ENCODE data around the gene RERE. TPM values are rescaled to one million over a fixed set of nuclear protein-coding genes. Genes with fewer than 3 reads are reported as not detected.
"Not testable (repeated sequence)": the region's sequence is repeated elsewhere in the genome, so short reads cannot be mapped to it uniquely, and the experiment has no call there.

The RERE gene
- total and polyA plus RNA-seq, 12 donors = 46.5 to 163 (median 139) TPM

DNA sequence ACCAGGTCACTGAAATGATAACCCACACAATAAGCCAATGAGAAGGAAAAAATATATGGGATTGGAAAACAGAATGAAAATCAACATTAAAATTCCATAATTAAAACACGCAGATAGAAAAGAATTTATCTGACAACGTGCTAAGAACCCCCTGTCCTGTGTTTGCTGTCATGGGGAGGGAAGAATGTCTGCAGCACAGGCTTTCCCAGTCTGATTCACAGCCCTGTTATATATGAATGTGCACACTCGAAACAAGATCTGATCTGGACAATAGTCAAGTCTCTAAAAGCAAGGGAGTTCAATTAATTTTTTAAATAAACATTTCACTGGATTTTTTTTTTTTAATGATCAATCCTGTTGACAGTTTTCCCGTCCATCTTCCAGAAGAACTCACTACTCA, 220.0 kb downstream of the RERE start:
- H3K4me3 ChIP-seq = no peak overlapping the region
- intact Hi-C loops (cut with DNase I) = loop anchor here in 2 of 10 donors (5.0 kb wide), 1 partner anchor 35 kb away; no protein-coding TSS in a partner anchor
- H3K36me3 ChIP-seq = no peaks in the 10 kb centered on the region
- peak overlapping the region in 7 of 10 donors; percentile 7 to 81 (median 61) for H3K27ac ChIP-seq
- H3K9me3 ChIP-seq = no peaks in the 10 kb centered on the region
- WGBS, 2 donors = 44 to 48% methylated on average over 4 of the region's 4 CpGs
- TF ChIP-seq, protein P1, sequence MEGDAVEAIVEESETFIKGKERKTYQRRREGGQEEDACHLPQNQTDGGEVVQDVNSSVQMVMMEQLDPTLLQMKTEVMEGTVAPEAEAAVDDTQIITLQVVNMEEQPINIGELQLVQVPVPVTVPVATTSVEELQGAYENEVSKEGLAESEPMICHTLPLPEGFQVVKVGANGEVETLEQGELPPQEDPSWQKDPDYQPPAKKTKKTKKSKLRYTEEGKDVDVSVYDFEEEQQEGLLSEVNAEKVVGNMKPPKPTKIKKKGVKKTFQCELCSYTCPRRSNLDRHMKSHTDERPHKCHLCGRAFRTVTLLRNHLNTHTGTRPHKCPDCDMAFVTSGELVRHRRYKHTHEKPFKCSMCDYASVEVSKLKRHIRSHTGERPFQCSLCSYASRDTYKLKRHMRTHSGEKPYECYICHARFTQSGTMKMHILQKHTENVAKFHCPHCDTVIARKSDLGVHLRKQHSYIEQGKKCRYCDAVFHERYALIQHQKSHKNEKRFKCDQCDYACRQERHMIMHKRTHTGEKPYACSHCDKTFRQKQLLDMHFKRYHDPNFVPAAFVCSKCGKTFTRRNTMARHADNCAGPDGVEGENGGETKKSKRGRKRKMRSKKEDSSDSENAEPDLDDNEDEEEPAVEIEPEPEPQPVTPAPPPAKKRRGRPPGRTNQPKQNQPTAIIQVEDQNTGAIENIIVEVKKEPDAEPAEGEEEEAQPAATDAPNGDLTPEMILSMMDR (IDR thresholded peaks at IDR 0.05) = no peak
- ATAC-seq (no peak), DNase-seq (no peak)
- peaks cover 3 to 56% (median 44%) of the 10 kb centered on the region in 9 donors for H3K4me1 ChIP-seq
- H3K27me3 ChIP-seq = no peaks in the 10 kb centered on the region

DNA sequence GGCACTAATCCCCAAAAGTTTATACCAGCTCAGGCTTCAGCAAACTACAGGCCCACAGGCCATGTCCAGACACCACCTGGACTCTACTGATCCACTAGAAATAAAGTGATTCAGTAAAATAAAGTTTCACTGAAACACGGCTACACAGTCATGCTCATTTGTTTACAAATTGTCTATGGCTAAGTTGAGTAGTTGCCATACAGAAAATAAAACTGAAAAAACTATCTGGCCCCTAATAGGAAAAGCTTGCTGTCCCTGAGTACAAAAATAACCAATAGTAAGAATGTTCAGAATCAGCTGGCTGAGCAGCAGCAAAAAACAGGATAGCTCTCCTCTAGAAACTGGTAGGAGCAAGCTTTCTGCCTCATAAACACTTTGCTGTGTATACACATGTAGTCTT, 221.5 kb downstream of the RERE start:
- no peaks in the 10 kb centered on the region for H3K36me3 ChIP-seq
- H3K27me3 ChIP-seq = no peaks in the 10 kb centered on the region
- no peak for ATAC-seq
- intact Hi-C loops (cut with DNase I) = loop anchor here in 2 of 10 donors (5.0 kb wide), 1 partner anchor 34 kb away; no protein-coding TSS in a partner anchor
- TF ChIP-seq, protein P1 (IDR thresholded peaks at IDR 0.05) = no peak
- no peak overlapping the region for H3K4me3 ChIP-seq
- H3K4me1 ChIP-seq = peaks cover 8 to 63% (median 49%) of the 10 kb centered on the region in 9 donors
- peak overlapping the region in 4 of 10 donors; percentile 6 to 27 (median 10) for H3K27ac ChIP-seq
- no peaks in the 10 kb centered on the region for H3K9me3 ChIP-seq
- no peak for DNase-seq
- 40 to 44% methylated on average over 1 of the region's 1 CpG for WGBS, 2 donors

DNA sequence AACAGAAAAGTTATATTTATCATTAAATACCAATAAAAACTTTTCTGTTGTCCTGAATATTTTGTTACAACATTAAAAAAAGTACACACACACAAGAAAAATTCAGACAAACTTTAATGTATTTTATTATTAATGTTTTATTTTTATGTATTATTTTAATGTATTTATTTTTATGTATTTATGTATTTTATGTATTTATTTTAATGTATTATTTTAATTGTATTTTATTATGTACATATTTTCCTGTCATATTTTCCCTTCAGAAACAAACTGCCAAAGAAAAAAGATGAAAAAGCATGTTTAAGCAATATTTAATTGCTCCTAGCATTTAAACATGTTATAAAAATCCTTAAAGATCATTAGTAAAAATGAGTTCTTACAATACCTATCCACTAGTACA, 222.1 kb downstream of the RERE start:
- TF ChIP-seq, protein P1 (IDR thresholded peaks at IDR 0.05) = no peak
- intact Hi-C loops (cut with DNase I) = loop anchor here in 2 of 10 donors (5.0 kb wide), 1 partner anchor 33 kb away; no protein-coding TSS in a partner anchor

DNA sequence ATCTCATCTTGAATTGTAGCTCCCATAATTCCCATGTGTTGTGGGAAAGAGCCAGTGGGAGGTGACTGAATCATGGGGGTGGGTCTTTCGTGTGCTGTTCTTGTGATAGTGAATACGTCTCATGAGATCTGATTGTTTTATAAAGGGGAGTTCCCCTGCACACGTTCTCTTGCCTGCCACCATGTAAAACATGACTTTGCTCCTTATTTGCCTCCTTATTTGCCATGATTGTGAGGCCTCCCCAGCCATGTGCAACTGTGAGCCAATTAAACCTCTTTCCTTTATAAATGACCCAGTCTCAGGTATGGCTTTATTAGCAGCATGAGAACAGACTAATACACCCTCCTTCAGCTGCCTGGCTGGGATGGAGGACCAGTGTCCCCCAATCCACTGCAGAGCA, 224.1 kb downstream of the RERE start:
- intact Hi-C loops (cut with DNase I); H3K27me3 ChIP-seq; ATAC-seq; H3K27ac ChIP-seq; H3K36me3 ChIP-seq; H3K9me3 ChIP-seq; DNase-seq; H3K4me3 ChIP-seq: not testable (repeated sequence)
- H3K4me1 ChIP-seq = peaks cover 5 to 48% (median 35%) of the 10 kb centered on the region in 9 donors
- whole genome bisulfite sequencing, 2 donors = 92 to 94% methylated on average over 3 of the region's 3 CpGs

More for the DNA sequence above, 222.1 kb downstream of the RERE start:
- H3K4me1 ChIP-seq = peaks cover 8 to 65% (median 53%) of the 10 kb centered on the region in 9 donors
- H3K36me3 ChIP-seq = no peaks in the 10 kb centered on the region
- DNase-seq (no peak), ATAC-seq (no peak)
- no peaks in the 10 kb centered on the region for H3K9me3 ChIP-seq
- no peaks in the 10 kb centered on the region for H3K27me3 ChIP-seq
- no peak overlapping the region for H3K4me3 ChIP-seq
- peak overlapping the region in 1 of 10 donors; percentile 8 for H3K27ac ChIP-seq

DNA sequence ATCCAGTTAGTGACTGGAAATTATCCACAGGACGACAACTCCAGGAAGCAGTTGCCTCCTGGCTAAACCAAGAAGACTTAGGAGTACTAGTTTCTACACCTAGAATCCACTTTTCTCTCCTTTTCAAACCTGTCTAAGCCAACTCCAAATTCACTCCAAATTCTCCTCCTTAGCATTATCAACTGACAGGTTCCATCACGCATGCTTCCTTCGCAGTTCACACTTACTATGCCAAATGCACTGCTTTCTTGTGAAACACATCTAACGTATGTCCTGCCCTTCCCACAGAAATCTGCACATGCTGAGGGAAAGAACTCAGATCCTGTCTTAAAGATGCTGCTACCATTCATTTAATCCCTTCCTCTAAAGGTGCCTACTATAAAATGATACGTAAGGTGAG, 225.9 kb downstream of the RERE start:
- no peaks in the 10 kb centered on the region for H3K36me3 ChIP-seq
- WGBS, 2 donors = 86 to 90% methylated on average over 5 of the region's 5 CpGs
- no peaks in the 10 kb centered on the region for H3K9me3 ChIP-seq
- DNase-seq (no peak), ATAC-seq (no peak)
- H3K27ac ChIP-seq = no peak overlapping the region
- TF ChIP-seq, protein P1 (IDR thresholded peaks at IDR 0.05) = no peak
- peaks cover 0 to 35% (median 23%) of the 10 kb centered on the region in 9 donors for H3K4me1 ChIP-seq
- H3K27me3 ChIP-seq = no peaks in the 10 kb centered on the region
- intact Hi-C loops (cut with DNase I) = no loop called here
- H3K4me3 ChIP-seq = no peak overlapping the region
